HepG2 (cell line): ENCODE results near the gene CDH22. TPM values are rescaled to one million over a fixed set of nuclear protein-coding genes. Genes with fewer than 3 reads are reported as not detected.
A peak's percentile ranks its signal among the peaks of the same experiment; 100 is the strongest.

ENCODE experiments used
- ADNP ChIP-seq: sonication (generic); formaldehyde crosslinking; IDR thresholded peaks from 2 replicates; pipeline ENCODE4 v1.4.0; 2020; ENCODE audit warnings: missing genetic modification reagents
- ARHGAP35 ChIP-seq: sonication (generic); formaldehyde crosslinking; IDR thresholded peaks from 2 replicates; pipeline ENCODE4 v1.9.0; 2022; ENCODE audit warnings: mild to moderate bottlenecking, inconsistent platforms, moderate library complexity, missing genetic modification reagents, borderline replicate concordance
- ATAD3A ChIP-seq: sonication (generic); formaldehyde crosslinking; IDR thresholded peaks from 2 replicates; pipeline ENCODE4 v1.4.0; 2020; ENCODE audit warnings: missing genetic modification reagents
- FOXA1 ChIP-seq, 2 experiments: fragments of 450-650 bp in 1 of 2; sonication (generic) in 1 of 2; formaldehyde crosslinking in 1 of 2; IDR thresholded peaks; 2 replicates each; pipeline versions ENCODE4 v1.4.0 to v1.6.1; 2016 to 2020; ENCODE audit warnings: missing genetic modification reagents in 1 of 2
- FOXO1 ChIP-seq: sonication (generic); formaldehyde crosslinking; IDR thresholded peaks from 2 replicates; pipeline ENCODE4 v1.4.0; 2020; ENCODE audit warnings: missing genetic modification reagents
- HHEX ChIP-seq: IDR thresholded peaks from 2 replicates; pipeline ENCODE4 v1.6.1; 2016; ENCODE audit warnings: control low read depth
- HNF1B ChIP-seq: sonication (generic); formaldehyde crosslinking; IDR thresholded peaks from 2 replicates; pipeline ENCODE4 v1.5.1; 2020; ENCODE audit warnings: mild to moderate bottlenecking, moderate library complexity, missing genetic modification reagents
- KLF12 ChIP-seq: sonication (generic); formaldehyde crosslinking; IDR thresholded peaks from 2 replicates; pipeline ENCODE4 v1.4.0; 2020; ENCODE audit warnings: missing genetic modification reagents, borderline replicate concordance
- MAZ ChIP-seq, 2 experiments: sonication (generic) in 1 of 2; formaldehyde crosslinking in 1 of 2; IDR thresholded peaks; 2 replicates each; pipeline versions ENCODE4 v1.5.0 to v1.6.1; 2012 to 2020; ENCODE audit warnings: low read depth in 2 of 2, mild to moderate bottlenecking in 2 of 2, borderline replicate concordance in 1 of 2, improper control_type of control experiment in 1 of 2, low read length in 1 of 2, missing genetic modification reagents in 1 of 2, moderate library complexity in 1 of 2
- MYC ChIP-seq: sonication (generic); formaldehyde crosslinking; IDR thresholded peaks from 2 replicates; pipeline ENCODE4 v1.9.0; 2021; ENCODE audit warnings: missing genetic modification reagents, borderline replicate concordance
- NCOA1 ChIP-seq: sonication (generic); formaldehyde crosslinking; IDR thresholded peaks from 2 replicates; pipeline ENCODE4 v1.9.0; 2021; ENCODE audit warnings: missing genetic modification reagents
- NFATC3 ChIP-seq: sonication (generic); formaldehyde crosslinking; IDR thresholded peaks from 2 replicates; pipeline ENCODE4 v1.5.1; 2020; ENCODE audit warnings: mild to moderate bottlenecking, missing genetic modification reagents
- NR1H2 ChIP-seq: sonication (generic); formaldehyde crosslinking; IDR thresholded peaks from 2 replicates; pipeline ENCODE4 v1.8.1; 2022; ENCODE audit warnings: low read depth, missing genetic modification reagents, borderline replicate concordance
- POLR2AphosphoS5 ChIP-seq: IDR thresholded peaks from 2 replicates; pipeline ENCODE4 v1.6.1; 2012; ENCODE audit warnings: low read depth, low read length
- SALL2 ChIP-seq: sonication (generic); formaldehyde crosslinking; IDR thresholded peaks from 2 replicates; pipeline ENCODE4 v1.8.1; 2023; ENCODE audit warnings: mild to moderate bottlenecking, missing genetic modification reagents, inconsistent platforms
- STAT6 ChIP-seq: sonication (generic); formaldehyde crosslinking; IDR thresholded peaks from 2 replicates; pipeline ENCODE4 v1.4.0; 2020; ENCODE audit warnings: missing genetic modification reagents, mild to moderate bottlenecking, borderline replicate concordance
- TFAP4 ChIP-seq: sonication (generic); IDR thresholded peaks from 2 replicates; pipeline ENCODE4 v1.6.1; 2016; ENCODE audit warnings: low read depth, borderline replicate concordance
- TOPORS ChIP-seq: sonication (generic); formaldehyde crosslinking; IDR thresholded peaks from 2 replicates; pipeline ENCODE4 v1.8.0; 2023; ENCODE audit warnings: mild to moderate bottlenecking, missing genetic modification reagents
- ZBTB20 ChIP-seq: sonication (generic); formaldehyde crosslinking; IDR thresholded peaks from 2 replicates; pipeline ENCODE4 v1.8.1; 2023; ENCODE audit warnings: missing genetic modification reagents, low read depth, mild to moderate bottlenecking, borderline replicate concordance
- ZFP91 ChIP-seq: sonication (generic); formaldehyde crosslinking; IDR thresholded peaks from 2 replicates; pipeline ENCODE4 v1.9.0; 2022; ENCODE audit warnings: missing genetic modification reagents, mild to moderate bottlenecking, borderline replicate concordance
- ZNF619 ChIP-seq: sonication (generic); formaldehyde crosslinking; IDR thresholded peaks from 2 replicates; pipeline ENCODE4 v1.4.0; 2020; ENCODE audit warnings: mild to moderate bottlenecking, missing genetic modification reagents
- ZNF672 ChIP-seq: sonication (generic); formaldehyde crosslinking; IDR thresholded peaks from 2 replicates; pipeline ENCODE4 v1.8.1; 2022; ENCODE audit warnings: missing genetic modification reagents
- ZNF792 ChIP-seq: IDR thresholded peaks from 2 replicates; pipeline ENCODE4 v1.6.1; 2016
- polyA plus RNA-seq, 8 experiments: library from polyadenylated mRNA; depleted of rRNA in 3 of 8; stranded (reverse) in 7 of 8; unstranded in 1 of 8; fragments of >200 nt; fragmentation: Illumina TruSeq in 4 of 8; extraction: Trizol in 4 of 8; gene quantifications; 2 replicates each; pipeline versions ENCODE4 v1.2.1 to v1.2.3, GENCODE V29; 2011 to 2016; ENCODE audit warnings: low read depth in 4 of 8, missing spikeins in 1 of 8, mixed read lengths in 1 of 8; ENCODE audit not compliant: insufficient read depth in 1 of 8
- total RNA-seq, 5 experiments: library from RNA; depleted of rRNA; stranded (reverse); fragments of >200 nt; fragmentation: Illumina TruSeq; extraction: Trizol; gene quantifications; 2 replicates each; pipeline ENCODE4 v1.2.3, GENCODE V29; 2016; ENCODE audit warnings: low read depth in 1 of 5

CDH22 gene
- total and polyA plus RNA-seq, 2 of the 13 experiments (the other 11 are each of a cell fraction or from before 2014, with no cell fraction given): not detected

- TF ChIP-seq NR1H2 (CRISPR knock-in tag): no peak
- no peak for TF ChIP-seq TOPORS (CRISPR knock-in tag)
- no peak for TF ChIP-seq MAZ (IDR thresholded peaks at IDR 0.05; ENCODE audit: borderline replicate concordance, low read depth, low read length)
- TF ChIP-seq MAZ (CRISPR knock-in tag; IDR thresholded peaks at IDR 0.05; ENCODE audit: low read depth): no peak
- TF ChIP-seq TFAP4: no peak
- TF ChIP-seq ZNF619 (CRISPR knock-in tag): peak; percentile 80
- no peak for TF ChIP-seq HHEX (CRISPR knock-in tag)
- TF ChIP-seq ATAD3A (CRISPR knock-in tag): no peak
- TF ChIP-seq ZNF672 (CRISPR knock-in tag): no peak
- TF ChIP-seq FOXA1 (IDR thresholded peaks at IDR 0.05): no peak
- no peak for TF ChIP-seq FOXA1 (CRISPR knock-in tag; IDR thresholded peaks at IDR 0.05)
- TF ChIP-seq FOXO1 (CRISPR knock-in tag): peak; percentile 55; the same call in 1 of the 2 replicates
- TF ChIP-seq ZFP91: peak; percentile 61; the same call in 1 of the 2 replicates
- peak; percentile 65; the same call in 1 of the 2 replicates for TF ChIP-seq ZNF792
- TF ChIP-seq NCOA1 (CRISPR knock-in tag): no peak
- TF ChIP-seq HNF1B (CRISPR knock-in tag): 0 out of 2 replicates have a peak, but pooled peaks have one; percentile 40
- no peak for TF ChIP-seq POLR2AphosphoS5
- TF ChIP-seq NFATC3 (CRISPR knock-in tag): no peak
- no peak for TF ChIP-seq MYC (CRISPR knock-in tag)
- peak; percentile 36; the same call in 1 of the 2 replicates for TF ChIP-seq ADNP (CRISPR knock-in tag)
- TF ChIP-seq STAT6 (CRISPR knock-in tag): no peak
- TF ChIP-seq ZBTB20 (CRISPR knock-in tag): no peak
- 0 out of 2 replicates have a peak, but pooled peaks have one; percentile 25 for TF ChIP-seq SALL2 (CRISPR knock-in tag)
- peak; percentile 89 for TF ChIP-seq ARHGAP35
- no peak for TF ChIP-seq KLF12 (CRISPR knock-in tag)
These were observed 929 bp downstream of the CDH22 start (continued) for GRCh38 chr20:46307139-46307998.
